NB4 (cell line): ENCODE measurements around the gene USP50.
"Not testable (repeated sequence)": the region's sequence is repeated elsewhere in the genome, so short reads cannot be mapped to it uniquely, and the experiment has no call there.

Experiments used
- CTCF ChIP-seq: IDR thresholded peaks from one replicate; pipeline ENCODE4 v1.5.1; 2012; ENCODE audit warnings: low read depth, low read length
- MAX ChIP-seq: IDR thresholded peaks from 2 replicates; pipeline ENCODE4 v1.6.1; 2011; ENCODE audit warnings: low read depth, low read length
- MYC ChIP-seq: IDR thresholded peaks from 2 replicates; pipeline ENCODE4 v1.6.1; 2011; ENCODE audit warnings: low read depth, low read length
- POLR2A ChIP-seq: IDR thresholded peaks from 2 replicates; pipeline ENCODE4 v1.6.1; 2011; ENCODE audit warnings: mild to moderate bottlenecking; ENCODE audit not compliant: insufficient read length; ENCODE audit errors: extremely low read depth

GRCh38 chr15:50494547-50494946 is 51.9 kb downstream of the USP50 start:
- TF ChIP-seq CTCF, POLR2A, MAX, MYC: not testable (repeated sequence)
